Coronary artery (tissue), 2 donors: Measurements from ENCODE around the gene ITSN1.

Experiments used
- DNase-seq: peaks from one replicate; pipeline ENCODE4 v3.0.0-alpha.2; 2017; ENCODE audit warnings: low spot score
- H3K27ac ChIP-seq, 2 donors: fragments of 200-600 bp; sonication (generic); one replicate each; pipeline ENCODE4 v1.5.1; 2016 to 2019
- H3K4me3 ChIP-seq: fragments of 200-600 bp; sonication (generic); 2 replicates; pipeline ENCODE4 v1.5.1; 2016; ENCODE audit warnings: mild to moderate bottlenecking, moderate library complexity
- TF ChIP-seq, protein P1 (sequence below): fragments of 200-600 bp; sonication (generic); IDR thresholded peaks from one replicate; pipeline ENCODE4 v1.5.1; 2019; ENCODE audit warnings: antibody characterized with exemption

Gene ITSN1

DNA sequence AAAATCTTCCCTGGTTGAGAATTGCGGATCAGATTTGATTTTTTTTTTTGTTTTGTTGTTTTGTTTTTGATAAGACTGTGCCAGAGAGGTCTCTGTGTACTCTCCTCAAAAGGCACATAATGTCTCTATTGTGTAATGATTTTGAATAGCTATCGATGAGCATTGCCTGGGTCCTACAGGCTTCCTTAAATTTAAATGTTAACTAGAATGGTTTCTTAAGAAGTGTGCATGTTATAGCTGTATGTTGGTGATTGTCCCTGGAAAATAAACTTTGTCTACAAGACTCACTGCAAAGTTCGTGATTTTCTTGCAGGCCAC lies 121.2 kb downstream of the ITSN1 start:
- Histone ChIP-seq H3K4me3 (no peak overlapping the region), H3K27ac (peak overlapping the region in 1 of 2 donors; percentile 28)
- no peak for DNase-seq
- TF ChIP-seq, protein P1, sequence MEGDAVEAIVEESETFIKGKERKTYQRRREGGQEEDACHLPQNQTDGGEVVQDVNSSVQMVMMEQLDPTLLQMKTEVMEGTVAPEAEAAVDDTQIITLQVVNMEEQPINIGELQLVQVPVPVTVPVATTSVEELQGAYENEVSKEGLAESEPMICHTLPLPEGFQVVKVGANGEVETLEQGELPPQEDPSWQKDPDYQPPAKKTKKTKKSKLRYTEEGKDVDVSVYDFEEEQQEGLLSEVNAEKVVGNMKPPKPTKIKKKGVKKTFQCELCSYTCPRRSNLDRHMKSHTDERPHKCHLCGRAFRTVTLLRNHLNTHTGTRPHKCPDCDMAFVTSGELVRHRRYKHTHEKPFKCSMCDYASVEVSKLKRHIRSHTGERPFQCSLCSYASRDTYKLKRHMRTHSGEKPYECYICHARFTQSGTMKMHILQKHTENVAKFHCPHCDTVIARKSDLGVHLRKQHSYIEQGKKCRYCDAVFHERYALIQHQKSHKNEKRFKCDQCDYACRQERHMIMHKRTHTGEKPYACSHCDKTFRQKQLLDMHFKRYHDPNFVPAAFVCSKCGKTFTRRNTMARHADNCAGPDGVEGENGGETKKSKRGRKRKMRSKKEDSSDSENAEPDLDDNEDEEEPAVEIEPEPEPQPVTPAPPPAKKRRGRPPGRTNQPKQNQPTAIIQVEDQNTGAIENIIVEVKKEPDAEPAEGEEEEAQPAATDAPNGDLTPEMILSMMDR, result no peak

DNA sequence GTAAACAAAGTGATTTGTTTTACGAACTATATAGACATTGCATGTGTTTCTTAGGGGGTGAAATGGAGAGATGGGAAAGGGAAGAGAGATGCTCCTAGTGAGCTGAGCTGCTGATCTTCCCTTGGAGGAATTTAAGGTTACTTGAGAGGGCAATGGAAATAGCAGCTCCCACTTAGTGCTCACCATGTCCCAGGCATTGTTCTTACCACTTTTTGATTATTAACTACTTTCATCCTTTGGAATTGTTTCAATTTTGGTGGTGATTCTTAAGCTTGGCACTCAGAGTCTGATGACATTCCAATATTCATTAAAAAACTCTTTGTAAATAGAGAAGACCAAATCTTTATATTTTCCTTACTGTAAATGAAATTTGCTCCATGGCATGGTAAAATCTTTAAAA lies 124.9 kb downstream of the ITSN1 start:
- Histone ChIP-seq H3K4me3 (no peak overlapping the region), H3K27ac (no peak overlapping the region)
- TF ChIP-seq, protein P1, result no peak
- DNase-seq, result no peak

DNA sequence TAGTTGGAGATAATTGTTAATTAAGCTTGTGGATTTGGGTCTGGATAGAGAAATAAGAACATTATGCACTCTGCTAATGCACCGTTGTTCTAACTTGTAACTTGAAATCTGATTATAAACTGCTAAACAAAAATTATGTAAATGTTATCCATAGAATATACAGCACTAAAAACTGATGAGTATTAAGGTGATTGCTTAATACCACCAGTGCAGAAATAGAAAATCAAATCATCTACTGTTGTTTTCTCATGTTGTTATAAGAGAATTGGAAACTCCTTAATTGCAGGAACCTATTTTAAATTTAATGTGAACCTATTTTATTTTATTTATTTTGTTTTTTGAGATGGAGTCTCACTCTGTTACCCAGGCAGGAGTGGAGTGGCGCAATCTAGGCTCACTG lies 125.7 kb downstream of the ITSN1 start:
- H3K27ac ChIP-seq, result no peak overlapping the region
- no peak overlapping the region for H3K4me3 ChIP-seq
- TF ChIP-seq, protein P1, result no peak
- no peak for DNase-seq

DNA sequence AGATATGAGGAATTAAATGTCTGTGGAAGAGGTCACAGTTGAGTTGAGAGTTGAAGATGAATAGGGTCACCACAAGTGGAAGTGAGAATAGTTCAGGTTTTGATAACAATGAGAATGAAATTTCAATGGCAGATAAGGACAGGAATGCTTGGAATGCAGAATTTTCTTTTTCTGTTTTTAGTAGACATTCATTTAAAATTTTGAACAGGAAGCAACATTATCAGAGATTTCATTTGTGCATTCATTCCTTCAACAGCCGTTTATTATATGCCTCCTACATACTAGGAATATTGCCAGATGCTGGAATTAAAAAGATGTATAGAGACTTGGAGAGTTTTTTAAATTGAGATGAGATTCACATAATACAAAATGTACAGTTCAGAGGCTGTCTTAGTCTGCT lies 126.8 kb downstream of the ITSN1 start:
- Histone ChIP-seq H3K4me3 (no peak overlapping the region), H3K27ac (no peak overlapping the region)
- TF ChIP-seq, protein P1, result no peak
- no peak for DNase-seq

DNA sequence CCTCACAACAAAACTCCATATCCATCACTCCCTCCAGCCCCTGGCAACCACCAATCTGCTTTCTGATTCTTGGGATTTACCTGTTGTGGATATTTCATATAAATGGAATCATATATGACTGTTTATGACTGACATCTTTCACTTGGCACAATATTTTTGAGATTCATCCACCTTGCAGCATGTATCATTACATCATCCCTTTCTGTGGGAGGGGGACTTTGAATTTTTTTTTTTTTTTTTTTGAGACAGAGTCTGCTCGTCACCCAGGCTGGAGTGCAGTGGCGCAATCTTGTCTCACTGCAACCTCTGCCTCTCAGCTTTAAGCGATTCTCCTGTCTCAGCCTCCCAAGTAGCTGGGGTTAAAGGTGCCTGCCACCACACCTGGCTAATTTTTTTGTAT lies 128.2 kb downstream of the ITSN1 start:
- no peak for DNase-seq
- TF ChIP-seq, protein P1, result no peak
- Histone ChIP-seq H3K4me3 (no peak overlapping the region), H3K27ac (no peak overlapping the region)

DNA sequence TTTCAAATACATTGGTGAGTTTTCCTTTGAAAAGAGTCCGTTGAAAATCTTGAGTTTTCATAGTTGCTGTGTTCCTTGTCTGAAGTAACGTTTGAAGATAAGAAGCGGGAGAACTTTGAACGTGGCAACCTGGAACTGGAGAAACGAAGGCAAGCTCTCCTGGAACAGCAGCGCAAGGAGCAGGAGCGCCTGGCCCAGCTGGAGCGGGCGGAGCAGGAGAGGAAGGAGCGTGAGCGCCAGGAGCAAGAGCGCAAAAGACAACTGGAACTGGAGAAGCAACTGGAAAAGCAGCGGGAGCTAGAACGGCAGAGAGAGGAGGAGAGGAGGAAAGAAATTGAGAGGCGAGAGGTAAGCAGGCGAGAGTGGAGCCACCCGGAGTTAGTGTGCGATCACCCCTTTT lies 129.7 kb downstream of the ITSN1 start:
- TF ChIP-seq, protein P1, result no peak
- Histone ChIP-seq H3K27ac (no peak overlapping the region), H3K4me3 (no peak overlapping the region)
- DNase-seq, result no peak

DNA sequence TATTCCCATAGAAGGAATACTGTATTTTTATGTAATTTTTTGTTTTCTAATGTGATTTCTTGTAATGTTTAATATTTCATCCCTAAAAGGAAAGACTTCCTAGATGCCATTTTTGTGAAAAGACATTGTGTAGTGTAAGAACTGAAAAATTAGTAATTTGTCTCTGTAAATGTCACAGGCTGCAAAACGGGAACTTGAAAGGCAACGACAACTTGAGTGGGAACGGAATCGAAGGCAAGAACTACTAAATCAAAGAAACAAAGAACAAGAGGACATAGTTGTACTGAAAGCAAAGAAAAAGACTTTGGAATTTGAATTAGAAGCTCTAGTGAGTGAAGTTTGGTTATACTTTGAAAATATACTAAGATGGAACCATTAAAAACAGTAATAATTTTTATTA lies 132.2 kb downstream of the ITSN1 start:
- DNase-seq, result no peak
- TF ChIP-seq, protein P1, result no peak
- Histone ChIP-seq H3K27ac (no peak overlapping the region), H3K4me3 (no peak overlapping the region)
